ENCODE results near the gene ACCS.

The ACCS gene

GRCh38 chr11:44104481-44105294 is 38.6 kb downstream of the ACCS start:
- H3K27ac ChIP-seq (ENCODE audit: low read depth, low read length) = no peak overlapping the region
- no peak overlapping the region for H3K9ac ChIP-seq (ENCODE audit: low read length)
- no peaks in the 10 kb centered on the region for H3K27me3 ChIP-seq (ENCODE audit: control insufficient read depth, insufficient read depth, low read length)
- peaks cover 17% of the 10 kb centered on the region for H3K36me3 ChIP-seq (ENCODE audit: control insufficient read depth, insufficient read depth, low read length)
- H3K4me1 ChIP-seq (ENCODE audit: control insufficient read depth, insufficient read depth, low read length) = no peaks in the 10 kb centered on the region
- H3K4me3 ChIP-seq (ENCODE audit: low read length) = no peak overlapping the region

DNA sequence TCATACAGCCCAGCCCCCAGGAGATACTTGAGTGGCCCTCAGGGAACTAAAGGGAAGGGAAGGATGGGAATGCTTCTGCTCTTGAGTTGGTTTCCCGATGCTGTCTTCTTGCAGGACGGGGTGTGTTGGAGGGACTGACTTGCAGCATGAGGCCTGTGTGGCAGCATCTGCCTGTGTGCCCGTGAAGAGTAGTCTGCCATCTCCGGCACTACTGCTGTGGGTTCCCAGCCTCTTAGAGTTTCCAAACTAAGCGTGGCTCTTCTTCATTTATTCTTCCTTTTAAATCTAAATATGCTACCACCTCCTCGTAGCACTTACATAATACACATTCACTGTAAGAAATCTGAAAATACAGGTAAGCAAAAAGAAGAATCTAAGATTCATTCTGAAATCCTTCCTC is 42.2 kb downstream of the ACCS start:
- peaks cover 3% of the 10 kb centered on the region for H3K4me1 ChIP-seq (ENCODE audit: control insufficient read depth, insufficient read depth, low read length)
- peaks cover 21% of the 10 kb centered on the region for H3K36me3 ChIP-seq (ENCODE audit: control insufficient read depth, insufficient read depth, low read length)
- H3K9ac ChIP-seq (ENCODE audit: low read length) = no peak overlapping the region
- H3K27me3 ChIP-seq (ENCODE audit: control insufficient read depth, insufficient read depth, low read length) = no peaks in the 10 kb centered on the region
- no peak overlapping the region for H3K27ac ChIP-seq (ENCODE audit: low read depth, low read length)
- H3K4me3 ChIP-seq (ENCODE audit: low read length) = no peak overlapping the region

DNA sequence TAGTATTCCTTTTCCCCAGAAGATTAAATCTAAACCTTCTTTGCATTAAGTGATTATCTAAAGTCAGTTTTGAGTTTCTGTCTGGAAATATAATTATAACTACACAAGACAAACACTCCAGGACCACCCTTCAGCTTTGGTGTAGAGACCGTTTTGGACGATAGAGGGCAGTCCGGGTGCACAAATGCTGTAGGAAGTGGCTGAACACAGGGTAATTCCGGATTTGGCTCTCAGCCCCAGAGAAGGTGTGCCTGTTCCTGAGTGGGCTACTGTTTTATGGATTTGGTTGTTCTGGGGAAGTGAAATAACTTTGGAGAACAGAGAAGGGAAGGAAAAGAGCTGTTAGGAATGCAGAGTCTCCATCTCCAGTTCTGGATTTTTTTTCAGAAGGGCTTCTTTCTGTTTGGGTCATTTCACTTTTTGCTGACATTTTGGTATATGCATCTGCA is 44.2 kb downstream of the ACCS start:
- Histone ChIP-seq H3K27ac (ENCODE audit: low read depth, low read length) (no peak overlapping the region), H3K36me3 (ENCODE audit: control insufficient read depth, insufficient read depth, low read length) (peaks cover 32% of the 10 kb centered on the region), H3K27me3 (ENCODE audit: control insufficient read depth, insufficient read depth, low read length) (no peaks in the 10 kb centered on the region), H3K4me3 (ENCODE audit: low read length) (no peak overlapping the region), H3K4me1 (ENCODE audit: control insufficient read depth, insufficient read depth, low read length) (peaks cover 3% of the 10 kb centered on the region), H3K9ac (ENCODE audit: low read length) (no peak overlapping the region)

- no peak overlapping the region for H3K4me3 ChIP-seq (ENCODE audit: low read length)
- H3K4me1 ChIP-seq (ENCODE audit: control insufficient read depth, insufficient read depth, low read length) = peaks cover 3% of the 10 kb centered on the region
- no peak overlapping the region for H3K9ac ChIP-seq (ENCODE audit: low read length)
- H3K27ac ChIP-seq (ENCODE audit: low read depth, low read length) = no peak overlapping the region
- peaks cover 35% of the 10 kb centered on the region for H3K36me3 ChIP-seq (ENCODE audit: control insufficient read depth, insufficient read depth, low read length)
- no peaks in the 10 kb centered on the region for H3K27me3 ChIP-seq (ENCODE audit: control insufficient read depth, insufficient read depth, low read length)
Observed at GRCh38 chr11:44112091-44112821, 46.2 kb downstream of the ACCS start.

- no peak overlapping the region for H3K27ac ChIP-seq (ENCODE audit: low read depth, low read length)
- no peaks in the 10 kb centered on the region for H3K27me3 ChIP-seq (ENCODE audit: control insufficient read depth, insufficient read depth, low read length)
- peaks cover 3% of the 10 kb centered on the region for H3K4me1 ChIP-seq (ENCODE audit: control insufficient read depth, insufficient read depth, low read length)
- H3K4me3 ChIP-seq (ENCODE audit: low read length) = no peak overlapping the region
- no peak overlapping the region for H3K9ac ChIP-seq (ENCODE audit: low read length)
- H3K36me3 ChIP-seq (ENCODE audit: control insufficient read depth, insufficient read depth, low read length) = peaks cover 34% of the 10 kb centered on the region
Observed at GRCh38 chr11:44113018-44113417, 46.9 kb downstream of the ACCS start.

GRCh38 chr11:44113572-44113971 is 47.5 kb downstream of the ACCS start:
- H3K4me3 ChIP-seq (ENCODE audit: low read length) = no peak overlapping the region
- peaks cover 30% of the 10 kb centered on the region for H3K36me3 ChIP-seq (ENCODE audit: control insufficient read depth, insufficient read depth, low read length)
- H3K27ac ChIP-seq (ENCODE audit: low read depth, low read length) = no peak overlapping the region

DNA sequence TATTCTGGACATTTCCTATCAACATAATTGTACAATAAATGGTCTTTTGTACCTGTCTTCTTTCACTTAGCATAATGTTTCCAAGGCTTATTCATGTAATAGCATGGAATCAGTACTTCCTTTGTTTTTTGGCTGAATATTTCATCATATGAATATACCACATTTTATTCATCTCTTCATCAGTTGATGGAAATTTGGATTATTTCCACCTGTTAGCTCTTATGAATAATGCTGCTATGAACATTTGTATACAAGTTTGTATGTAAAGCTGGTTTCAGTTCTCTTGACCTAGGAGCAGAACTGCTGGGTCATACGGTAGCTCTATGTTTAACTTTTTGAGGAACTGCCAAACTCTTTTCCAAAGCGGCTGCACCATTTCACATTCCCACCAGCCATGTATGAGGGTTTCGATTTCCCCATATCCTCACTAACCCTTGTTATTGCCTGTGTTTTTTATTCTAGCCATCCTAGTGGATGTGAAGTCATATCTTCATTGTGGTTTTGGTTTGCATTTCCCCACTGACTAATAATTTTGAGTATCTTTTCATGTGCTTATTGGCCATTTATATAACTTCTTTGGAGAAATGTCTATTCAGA is 50.3 kb downstream of the ACCS start:
- peaks cover 3% of the 10 kb centered on the region for H3K4me1 ChIP-seq (ENCODE audit: control insufficient read depth, insufficient read depth, low read length)
- H3K9ac ChIP-seq (ENCODE audit: low read length) = no peak overlapping the region
- H3K4me3 ChIP-seq (ENCODE audit: low read length) = no peak overlapping the region
- H3K27me3 ChIP-seq (ENCODE audit: control insufficient read depth, insufficient read depth, low read length) = no peaks in the 10 kb centered on the region
- H3K36me3 ChIP-seq (ENCODE audit: control insufficient read depth, insufficient read depth, low read length) = peaks cover 20% of the 10 kb centered on the region
- no peak overlapping the region for H3K27ac ChIP-seq (ENCODE audit: low read depth, low read length)

More at GRCh38 chr11:44113572-44113971, 47.5 kb downstream of the ACCS start:
- no peaks in the 10 kb centered on the region for H3K27me3 ChIP-seq (ENCODE audit: control insufficient read depth, insufficient read depth, low read length)
- no peak overlapping the region for H3K9ac ChIP-seq (ENCODE audit: low read length)
- peaks cover 3% of the 10 kb centered on the region for H3K4me1 ChIP-seq (ENCODE audit: control insufficient read depth, insufficient read depth, low read length)

DNA sequence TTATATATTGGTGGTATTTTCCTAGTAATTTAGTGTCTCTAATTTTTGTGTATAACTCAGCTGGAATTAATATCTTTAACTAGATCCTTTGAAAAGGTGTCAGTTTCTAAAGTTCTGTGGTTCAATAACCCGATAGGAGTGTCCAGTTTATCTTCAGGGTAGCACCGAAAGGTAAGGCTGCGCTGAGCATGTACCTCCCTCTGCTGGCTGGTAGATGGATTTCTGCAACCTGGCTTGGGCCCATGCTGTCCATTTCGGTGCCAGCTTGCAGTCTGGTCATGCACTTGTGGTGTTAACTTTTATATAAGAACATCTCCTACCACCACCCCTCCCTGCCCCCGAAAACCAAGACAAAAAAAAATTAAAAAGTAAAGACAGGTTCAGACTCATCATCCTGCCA is 54.1 kb downstream of the ACCS start:
- no peaks in the 10 kb centered on the region for H3K4me1 ChIP-seq (ENCODE audit: control insufficient read depth, insufficient read depth, low read length)
- peaks cover 13% of the 10 kb centered on the region for H3K36me3 ChIP-seq (ENCODE audit: control insufficient read depth, insufficient read depth, low read length)
- H3K9ac ChIP-seq (ENCODE audit: low read length) = no peak overlapping the region
- no peak overlapping the region for H3K4me3 ChIP-seq (ENCODE audit: low read length)
- no peak overlapping the region for H3K27ac ChIP-seq (ENCODE audit: low read depth, low read length)
- no peaks in the 10 kb centered on the region for H3K27me3 ChIP-seq (ENCODE audit: control insufficient read depth, insufficient read depth, low read length)

DNA sequence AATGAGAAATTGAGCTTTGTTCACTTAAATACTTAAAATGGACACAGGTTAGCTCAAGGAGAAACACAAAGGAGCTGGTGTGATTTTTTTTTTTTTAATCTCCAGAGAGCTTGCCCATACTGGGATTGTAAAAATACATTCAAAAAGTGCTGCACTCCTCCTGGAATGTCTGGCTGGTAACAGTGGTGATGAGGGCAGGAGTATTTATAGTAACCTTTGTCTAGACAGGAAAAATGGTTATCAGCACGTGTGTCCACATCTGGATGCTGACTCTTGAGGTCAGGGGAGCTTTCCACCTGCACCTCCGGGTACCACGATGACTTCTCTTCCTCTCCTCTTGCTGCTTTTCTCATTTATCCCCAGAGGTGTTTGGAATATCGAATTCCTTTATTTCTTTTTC is 59.5 kb downstream of the ACCS start:
- Histone ChIP-seq H3K36me3 (ENCODE audit: control insufficient read depth, insufficient read depth, low read length) (peaks cover 35% of the 10 kb centered on the region), H3K4me1 (ENCODE audit: control insufficient read depth, insufficient read depth, low read length) (no peaks in the 10 kb centered on the region), H3K27ac (ENCODE audit: low read depth, low read length) (no peak overlapping the region), H3K9ac (ENCODE audit: low read length) (no peak overlapping the region), H3K27me3 (ENCODE audit: control insufficient read depth, insufficient read depth, low read length) (no peaks in the 10 kb centered on the region), H3K4me3 (ENCODE audit: low read length) (no peak overlapping the region)

- Histone ChIP-seq H3K36me3 (ENCODE audit: control insufficient read depth, insufficient read depth, low read length) (peaks cover 37% of the 10 kb centered on the region), H3K4me3 (ENCODE audit: low read length) (no peak overlapping the region)
Observed at GRCh38 chr11:44126304-44126703, 60.2 kb downstream of the ACCS start.

DNA sequence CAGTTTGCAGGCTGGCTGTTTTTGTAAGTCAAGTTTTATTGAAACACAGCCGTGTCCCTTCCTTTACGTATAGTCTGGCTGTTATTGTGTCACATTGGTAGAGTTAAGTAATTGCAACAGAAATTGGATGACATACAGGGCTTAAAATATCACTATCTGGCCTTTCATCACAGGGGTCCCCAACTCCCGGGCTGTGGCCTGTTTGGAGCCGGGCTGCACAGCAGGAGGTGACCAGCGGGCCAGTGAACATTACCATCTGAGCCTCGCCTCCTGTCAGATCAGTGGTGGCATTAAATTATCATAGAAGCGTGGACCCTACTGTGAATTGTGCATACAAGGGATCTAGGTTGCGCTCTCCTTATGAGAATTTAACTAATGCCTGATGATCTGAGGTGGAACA is 61.1 kb downstream of the ACCS start:
- peaks cover 35% of the 10 kb centered on the region for H3K36me3 ChIP-seq (ENCODE audit: control insufficient read depth, insufficient read depth, low read length)

More at GRCh38 chr11:44126304-44126703, 60.2 kb downstream of the ACCS start:
- Histone ChIP-seq H3K27me3 (ENCODE audit: control insufficient read depth, insufficient read depth, low read length) (no peaks in the 10 kb centered on the region), H3K9ac (ENCODE audit: low read length) (no peak overlapping the region), H3K27ac (ENCODE audit: low read depth, low read length) (no peak overlapping the region), H3K4me1 (ENCODE audit: control insufficient read depth, insufficient read depth, low read length) (no peaks in the 10 kb centered on the region)

DNA sequence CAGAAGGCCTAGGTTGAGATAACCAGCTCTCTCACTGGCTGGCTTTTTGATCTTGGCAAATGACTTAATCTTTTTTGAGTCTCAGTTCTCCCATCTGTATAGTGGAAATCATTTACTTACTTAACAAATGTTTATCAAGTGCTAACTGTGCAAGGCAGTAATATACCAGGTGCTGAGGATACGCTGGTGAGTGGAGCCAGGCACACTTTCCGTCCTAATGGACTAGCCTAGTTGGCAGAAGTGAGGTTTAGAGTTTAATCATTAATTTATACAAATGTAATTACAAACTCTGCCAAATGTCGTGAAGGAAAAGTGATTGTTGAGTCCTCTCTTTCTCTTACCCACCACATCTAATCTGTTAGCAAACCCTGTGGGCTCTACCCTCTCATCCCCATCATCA is 62.7 kb downstream of the ACCS start:
- H3K27me3 ChIP-seq (ENCODE audit: control insufficient read depth, insufficient read depth, low read length) = no peaks in the 10 kb centered on the region
- no peak overlapping the region for H3K4me3 ChIP-seq (ENCODE audit: low read length)
- H3K4me1 ChIP-seq (ENCODE audit: control insufficient read depth, insufficient read depth, low read length) = no peaks in the 10 kb centered on the region
- no peak overlapping the region for H3K27ac ChIP-seq (ENCODE audit: low read depth, low read length)
- no peak overlapping the region for H3K9ac ChIP-seq (ENCODE audit: low read length)
- peaks cover 35% of the 10 kb centered on the region for H3K36me3 ChIP-seq (ENCODE audit: control insufficient read depth, insufficient read depth, low read length)

More for the DNA sequence above, 61.1 kb downstream of the ACCS start:
- Histone ChIP-seq H3K27ac (ENCODE audit: low read depth, low read length) (no peak overlapping the region), H3K4me1 (ENCODE audit: control insufficient read depth, insufficient read depth, low read length) (no peaks in the 10 kb centered on the region), H3K27me3 (ENCODE audit: control insufficient read depth, insufficient read depth, low read length) (no peaks in the 10 kb centered on the region), H3K4me3 (ENCODE audit: low read length) (no peak overlapping the region), H3K9ac (ENCODE audit: low read length) (no peak overlapping the region)
